ENCODE results near the gene ZNF76.
A peak's percentile ranks its signal among the peaks of the same experiment; 100 is the strongest.

ZNF76 gene

GRCh38 chr6:35342258-35343091 is 82.9 kb downstream of the ZNF76 start, which contains the start of gene PPARD:
Gene PPARD (plus strand): TSS chr6:35342558. CDS start chr6:35411088, 68,530 bp downstream.
- no peaks in the 10 kb centered on the region for H3K27me3 ChIP-seq (replicated peaks; ENCODE audit: control insufficient read depth, insufficient read depth, low read length, poor library complexity, severe bottlenecking)
- H3K9me3 ChIP-seq (ENCODE audit: control insufficient read depth, low read length) = no peaks in the 10 kb centered on the region
- H3K27ac ChIP-seq (ENCODE audit: insufficient read depth, low read length, poor library complexity, severe bottlenecking) = peak within 1 kb of the TSS; percentile 88
- H3K36me3 ChIP-seq (ENCODE audit: control insufficient read depth, insufficient read depth, low read length) = no peaks in the 10 kb centered on the region
- DNase-seq = peak; percentile 94 to 96 (median 95)
- peaks cover 37% of the 10 kb centered on the region for H3K4me1 ChIP-seq (ENCODE audit: control insufficient read depth, insufficient read depth, low read length, poor library complexity, severe bottlenecking)
- peak within 1 kb of the TSS; percentile 87 for H3K4me3 ChIP-seq (ENCODE audit: insufficient read depth, low read depth, low read length, poor library complexity, severe bottlenecking)

- no peaks in the 10 kb centered on the region for H3K36me3 ChIP-seq (ENCODE audit: control insufficient read depth, insufficient read depth, low read length)
- no peaks in the 10 kb centered on the region for H3K9me3 ChIP-seq (ENCODE audit: control insufficient read depth, low read length)
- no peaks in the 10 kb centered on the region for H3K27me3 ChIP-seq (replicated peaks; ENCODE audit: control insufficient read depth, insufficient read depth, low read length, poor library complexity, severe bottlenecking)
- H3K4me3 ChIP-seq (ENCODE audit: insufficient read depth, low read depth, low read length, poor library complexity, severe bottlenecking) = peak overlapping the region; percentile 87
- H3K4me1 ChIP-seq (ENCODE audit: control insufficient read depth, insufficient read depth, low read length, poor library complexity, severe bottlenecking) = peaks cover 42% of the 10 kb centered on the region
- H3K27ac ChIP-seq (ENCODE audit: insufficient read depth, low read length, poor library complexity, severe bottlenecking) = peak overlapping the region; percentile 88
- no peak for DNase-seq
Observed at GRCh38 chr6:35343092-35343834, 83.7 kb downstream of the ZNF76 start.

- Histone ChIP-seq H3K27me3 (replicated peaks; ENCODE audit: control insufficient read depth, insufficient read depth, low read length, poor library complexity, severe bottlenecking) (no peaks in the 10 kb centered on the region), H3K36me3 (ENCODE audit: control insufficient read depth, insufficient read depth, low read length) (no peaks in the 10 kb centered on the region), H3K9me3 (ENCODE audit: control insufficient read depth, low read length) (no peaks in the 10 kb centered on the region), H3K4me1 (ENCODE audit: control insufficient read depth, insufficient read depth, low read length, poor library complexity, severe bottlenecking) (peaks cover 47% of the 10 kb centered on the region), H3K27ac (ENCODE audit: insufficient read depth, low read length, poor library complexity, severe bottlenecking) (peak overlapping the region; percentile 88), H3K4me3 (ENCODE audit: insufficient read depth, low read depth, low read length, poor library complexity, severe bottlenecking) (peak overlapping the region; percentile 87)
- DNase-seq = no peak
Observed at GRCh38 chr6:35343835-35344550, 84.5 kb downstream of the ZNF76 start.

Measured in effector memory CD4-positive, alpha-beta T cell (primary cell).